IMR-90 (cell line): ENCODE results near the gene ENOX1. TPM values are rescaled to one million over a fixed set of nuclear protein-coding genes. Genes with fewer than 3 reads are reported as not detected.

ENCODE experiments used
- ATAC-seq: fragments of 200-7000 bp; cut with Tn5 transposase; 2 replicates; pipeline ENCODE4 v1.9.1; 2020; ENCODE audit warnings: low read depth, mild to moderate bottlenecking, moderate library complexity
- BruUV-seq: library from RNA; stranded (reverse); fragments of 400-500 nt; replicated peaks from 2 replicates; lab custom pipeline; 2021; lab: Mats Ljungman, UMichigan
- CTCF ChIA-PET: fragments of 300-600 bp; formaldehyde crosslinking; extraction: SDS; loops from one replicate; lab custom pipeline; 2021; ENCODE audit warnings: antibody characterized with exemption; lab: Yijun Ruan, JAX
- POLR2A ChIA-PET: fragments of 300-600 bp; sonication (Branson Sonifier 250); formaldehyde crosslinking; loops from one replicate; lab custom pipeline; 2022; ENCODE audit warnings: antibody characterized with exemption; ENCODE audit not compliant: unreplicated experiment; lab: Charles Lee
- DNase-seq: peaks from one replicate; pipeline ENCODE4 v3.0.0; 2013
- H2AFZ ChIP-seq: replicated peaks from 2 replicates; pipeline ENCODE3; 2013; ENCODE audit warnings: low read length, mild to moderate bottlenecking; ENCODE audit not compliant: poor library complexity
- H2AK5ac ChIP-seq: 2 replicates; pipeline ENCODE4 v1.6.1; 2013; ENCODE audit warnings: low read depth, low read length, inconsistent platforms
- H2AK9ac ChIP-seq: replicated peaks from 2 replicates; pipeline ENCODE3; 2013; ENCODE audit warnings: mild to moderate bottlenecking, low read depth, low read length, moderate library complexity; ENCODE audit not compliant: poor library complexity
- H2BK120ac ChIP-seq: 2 replicates; pipeline ENCODE4 v1.6.1; 2013; ENCODE audit warnings: low read depth, low read length, inconsistent platforms
- H2BK15ac ChIP-seq: 3 replicates; pipeline ENCODE4 v1.6.1; 2013; ENCODE audit warnings: low read depth, low read length, inconsistent platforms
- H2BK20ac ChIP-seq: 2 replicates; pipeline ENCODE4 v1.6.1; 2013; ENCODE audit warnings: low read depth, mild to moderate bottlenecking, inconsistent platforms, low read length, moderate library complexity
- H2BK5ac ChIP-seq: 2 replicates; pipeline ENCODE4 v1.6.1; 2013; ENCODE audit warnings: mild to moderate bottlenecking, low read depth, low read length, inconsistent platforms; ENCODE audit not compliant: poor library complexity, severe bottlenecking
- H3K14ac ChIP-seq: replicated peaks from 2 replicates; pipeline ENCODE4 v1.6.1; 2013; ENCODE audit warnings: low read depth, low read length, inconsistent platforms
- H3K18ac ChIP-seq: 2 replicates; pipeline ENCODE4 v1.6.1; 2013; ENCODE audit warnings: low read depth, low read length, control low read depth
- H3K23ac ChIP-seq: 2 replicates; pipeline ENCODE4 v1.6.1; 2013; ENCODE audit warnings: low read depth, low read length, inconsistent platforms
- H3K27ac ChIP-seq: 2 replicates; pipeline ENCODE4 v1.5.1; 2013; ENCODE audit warnings: mild to moderate bottlenecking, control low read depth, low read length; ENCODE audit not compliant: insufficient read depth
- H3K27me3 ChIP-seq: 2 replicates; pipeline ENCODE4 v1.6.1; 2013; ENCODE audit warnings: low read length; ENCODE audit not compliant: control insufficient read depth, insufficient read depth
- H3K36me3 ChIP-seq: 2 replicates; pipeline ENCODE4 v1.6.1; 2013; ENCODE audit warnings: low read length, mixed read lengths; ENCODE audit not compliant: control insufficient read depth, insufficient read depth
- H3K4ac ChIP-seq: 2 replicates; pipeline ENCODE4 v1.6.1; 2013; ENCODE audit warnings: low read depth, low read length, inconsistent platforms
- H3K4me1 ChIP-seq: 2 replicates; pipeline ENCODE4 v1.6.1; 2013; ENCODE audit warnings: low read length, mixed read lengths; ENCODE audit not compliant: control insufficient read depth, insufficient read depth
- H3K4me2 ChIP-seq: 2 replicates; pipeline ENCODE4 v1.6.1; 2013; ENCODE audit warnings: low read depth, mild to moderate bottlenecking, control low read depth, low read length, moderate library complexity
- H3K4me3 ChIP-seq: 2 replicates; pipeline ENCODE4 v1.5.1; 2013; ENCODE audit warnings: low read depth, mild to moderate bottlenecking, control low read depth, low read length, moderate library complexity; ENCODE audit not compliant: insufficient read depth
- H3K56ac ChIP-seq: 2 replicates; pipeline ENCODE4 v1.6.1; 2013; ENCODE audit warnings: low read length, inconsistent platforms; ENCODE audit not compliant: insufficient read depth; ENCODE audit errors: extremely low read depth
- H3K79me1 ChIP-seq, 2 experiments: 2 replicates each; pipeline ENCODE4 v1.6.1; 2013; ENCODE audit warnings: low read length in 2 of 2, inconsistent platforms in 1 of 2, low read depth in 1 of 2
- H3K9ac ChIP-seq: 2 replicates; pipeline ENCODE4 v1.6.1; 2013; ENCODE audit warnings: low read depth, low read length, control low read depth
- H3K9me1 ChIP-seq: 2 replicates; pipeline ENCODE4 v1.6.1; 2013; ENCODE audit warnings: low read length, inconsistent platforms; ENCODE audit not compliant: insufficient read depth
- H3K9me3 ChIP-seq: 2 replicates; pipeline ENCODE4 v1.6.1; 2013; ENCODE audit warnings: low read length; ENCODE audit not compliant: control insufficient read depth, insufficient read depth
- H4K20me1 ChIP-seq: 2 replicates; pipeline ENCODE4 v1.6.1; 2013; ENCODE audit warnings: low read length, inconsistent platforms; ENCODE audit not compliant: insufficient read depth
- H4K5ac ChIP-seq: 2 replicates; pipeline ENCODE4 v1.6.1; 2013; ENCODE audit warnings: mild to moderate bottlenecking, low read depth, low read length, control low read depth
- H4K8ac ChIP-seq, 2 experiments: 2 replicates each; pipeline ENCODE4 v1.6.1; 2013; ENCODE audit warnings: low read depth in 2 of 2, low read length in 2 of 2, control low read depth in 1 of 2, inconsistent platforms in 1 of 2
- H4K91ac ChIP-seq: 2 replicates; pipeline ENCODE4 v1.6.1; 2013; ENCODE audit warnings: low read depth, low read length, inconsistent platforms; ENCODE audit not compliant: insufficient read depth
- CHD1 ChIP-seq: IDR thresholded peaks from 2 replicates; pipeline ENCODE4 v1.6.1; 2012; ENCODE audit warnings: low read depth, low read length, improper control_type of control experiment
- MAZ ChIP-seq: IDR thresholded peaks from 2 replicates; pipeline ENCODE4 v1.6.1; 2012; ENCODE audit warnings: low read depth, mild to moderate bottlenecking, low read length, improper control_type of control experiment, moderate library complexity, borderline replicate concordance
- MXI1 ChIP-seq: IDR thresholded peaks from 2 replicates; pipeline ENCODE4 v1.6.1; 2012; ENCODE audit warnings: low read depth, mild to moderate bottlenecking, low read length, moderate library complexity, borderline replicate concordance
- POLR2A ChIP-seq: IDR thresholded peaks from 2 replicates; pipeline ENCODE4 v1.6.1; 2012; ENCODE audit warnings: mild to moderate bottlenecking, low read depth, low read length
- RAD21 ChIP-seq: IDR thresholded peaks from 2 replicates; pipeline ENCODE4 v1.6.1; 2012; ENCODE audit warnings: low read length, improper control_type of control experiment
- SMC3 ChIP-seq: fragments of 150-350 bp; IDR thresholded peaks from 2 replicates; pipeline ENCODE4 v1.6.1; 2016; ENCODE audit warnings: low read depth, mild to moderate bottlenecking, antibody characterized with exemption, low read length, moderate library complexity
- dilution Hi-C: fragments of 300-500 bp; cut with HindIII; formaldehyde crosslinking; loops from one replicate; pipeline ENCODE4 v1.14.3; 2018; ENCODE audit warnings: low sequenced_read_pairs; ENCODE audit not compliant: unreplicated experiment
- in situ Hi-C: fragments of 300-500 bp; cut with MboI; formaldehyde crosslinking; loops from 3 replicates; pipeline ENCODE4 v1.14.3; 2019; ENCODE audit warnings: low sequenced_read_pairs, inconsistent platforms, mixed read lengths
- intact Hi-C: fragments of 100-400 bp; cut with micrococcal nuclease; formaldehyde crosslinking; loops from 2 replicates; pipeline ENCODE4 v1.10.0; 2022
- polyA plus RNA-seq, 3 experiments: library from polyadenylated mRNA; depleted of rRNA; stranded (reverse); fragments of >200 nt; gene quantifications; 2 replicates each; pipeline ENCODE4 v1.2.3, GENCODE V29; 2012; ENCODE audit warnings: low replicate concordance in 1 of 3
- total RNA-seq: library from RNA; depleted of rRNA; stranded (reverse); fragments of >200 nt; gene quantifications from 2 replicates; pipeline ENCODE4 v1.2.3, GENCODE V29; 2012

Gene ENOX1
- total and polyA plus RNA-seq, 2 of the 4 experiments (the other 2 are of a cell fraction): 0.99 to 1.3 TPM

- Histone ChIP-seq H3K9me3 (no peaks in the 10 kb centered on the region), H3K56ac (no peak overlapping the region), H2AK5ac (no peak overlapping the region), H3K27me3 (no peaks in the 10 kb centered on the region), H3K9ac (no peak overlapping the region), H3K4ac (no peak overlapping the region), H3K4me3 (no peak overlapping the region), H4K91ac (no peak overlapping the region), H2BK5ac (no peak overlapping the region), H3K79me1 (no peaks in the 10 kb centered on the region), H3K18ac (no peak overlapping the region), H2BK15ac (no peak overlapping the region), H3K27ac (no peak overlapping the region), H3K4me1 (no peaks in the 10 kb centered on the region), H3K9me1 (peaks cover 3% of the 10 kb centered on the region; the same call in 1 of the 2 replicates), H2AK9ac (no peak overlapping the region), H3K4me2 (no peak overlapping the region), H2BK120ac (no peak overlapping the region), H4K20me1 (no peaks in the 10 kb centered on the region), H3K14ac (no peak overlapping the region), H4K8ac (no peak overlapping the region), H4K5ac (no peak overlapping the region), H3K23ac (no peak overlapping the region), H3K36me3 (no peaks in the 10 kb centered on the region), H2BK20ac (no peak overlapping the region), H2AFZ (no peak overlapping the region)
- no peak for TF ChIP-seq CHD1
- TF ChIP-seq RAD21: no peak
- TF ChIP-seq POLR2A: no peak
- TF ChIP-seq MAZ: no peak
- TF ChIP-seq SMC3: no peak
- TF ChIP-seq MXI1: no peak
- CTCF ChIA-PET: no interaction called here
- BruUV-seq: no TSS peak
- POLR2A ChIA-PET: no interaction called here
- in situ Hi-C loops (no loop called here), dilution Hi-C loops (no loop called here), intact Hi-C loops (no loop called here)
- no peak for ATAC-seq
- DNase-seq: no peak
These were observed 207.5 kb downstream of the ENOX1 start for GRCh38 chr13:43579321-43579720.
